ENCODE results near the gene EVL. TPM values are rescaled to one million over a fixed set of nuclear protein-coding genes. Genes with fewer than 3 reads are reported as not detected.

EVL gene
- total and polyA plus RNA-seq, 5 donors, result 46.6 to 74.8 (median 71.5) TPM

GRCh38 chr14:100066962-100067361 is 1.7 kb downstream of the EVL start:
- H3K4me1 ChIP-seq (ENCODE audit: control insufficient read depth, insufficient read depth, low read length), result peaks cover 14% of the 10 kb centered on the region
- WGBS, result 56% methylated on average over 10 of the region's 10 CpGs
- intact Hi-C loops (cut with DNase I), result no loop called here
- H3K9me3 ChIP-seq (ENCODE audit: control insufficient read depth, low read length), result no peaks in the 10 kb centered on the region
- ATAC-seq, result peak; percentile 10 to 13
- H3K4me3 ChIP-seq (ENCODE audit: low read length), result no peak overlapping the region
- H3K27me3 ChIP-seq (ENCODE audit: control insufficient read depth, insufficient read depth), result no peaks in the 10 kb centered on the region
- DNase-seq, result peak in 2 of 3 donors; percentile 23 to 60
- H3K27ac ChIP-seq (ENCODE audit: low read length), result no peak overlapping the region

- 83% methylated on average over 6 of the region's 6 CpGs for WGBS
- Histone ChIP-seq H3K27ac (ENCODE audit: low read length) (peak overlapping the region; percentile 11), H3K4me3 (ENCODE audit: low read length) (no peak overlapping the region), H3K27me3 (ENCODE audit: control insufficient read depth, insufficient read depth) (no peaks in the 10 kb centered on the region), H3K4me1 (ENCODE audit: control insufficient read depth, insufficient read depth, low read length) (peaks cover 14% of the 10 kb centered on the region), H3K9me3 (ENCODE audit: control insufficient read depth, low read length) (no peaks in the 10 kb centered on the region)
- ATAC-seq, result no peak
- intact Hi-C loops (cut with DNase I), result no loop called here
- DNase-seq, result no peak
Observed at GRCh38 chr14:100067481-100067880, 2.3 kb downstream of the EVL start.

- Histone ChIP-seq H3K4me1 (ENCODE audit: control insufficient read depth, insufficient read depth, low read length) (peaks cover 14% of the 10 kb centered on the region), H3K4me3 (ENCODE audit: low read length) (no peak overlapping the region), H3K27me3 (ENCODE audit: control insufficient read depth, insufficient read depth) (no peaks in the 10 kb centered on the region), H3K9me3 (ENCODE audit: control insufficient read depth, low read length) (no peaks in the 10 kb centered on the region), H3K27ac (ENCODE audit: low read length) (peak overlapping the region; percentile 20)
- peak; percentile 31 to 90 for ATAC-seq
- intact Hi-C loops (cut with DNase I), result no loop called here
- peak; percentile 56 to 76 (median 65) for DNase-seq
- WGBS, result 75% methylated on average over 18 of the region's 18 CpGs
Observed at GRCh38 chr14:100067971-100068959, 3.0 kb downstream of the EVL start.

- DNase-seq, result no peak
- H3K9me3 ChIP-seq (ENCODE audit: control insufficient read depth, low read length), result no peaks in the 10 kb centered on the region
- peaks cover 14% of the 10 kb centered on the region for H3K4me1 ChIP-seq (ENCODE audit: control insufficient read depth, insufficient read depth, low read length)
- H3K4me3 ChIP-seq (ENCODE audit: low read length), result no peak overlapping the region
- WGBS, result 93% methylated on average over 9 of the region's 9 CpGs
- no peak overlapping the region for H3K27ac ChIP-seq (ENCODE audit: low read length)
- no peaks in the 10 kb centered on the region for H3K27me3 ChIP-seq (ENCODE audit: control insufficient read depth, insufficient read depth)
- intact Hi-C loops (cut with DNase I), result no loop called here
- ATAC-seq, result no peak
Observed at GRCh38 chr14:100069161-100069800, 4.1 kb downstream of the EVL start.

- Histone ChIP-seq H3K9me3 (ENCODE audit: control insufficient read depth, low read length) (no peaks in the 10 kb centered on the region), H3K27ac (ENCODE audit: low read length) (no peak overlapping the region)
- intact Hi-C loops (cut with DNase I), result no loop called here
Observed at GRCh38 chr14:100070310-100070709, 5.1 kb downstream of the EVL start.

GRCh38 chr14:100071545-100071944 is 6.3 kb downstream of the EVL start:
- intact Hi-C loops (cut with DNase I), result no loop called here
- no peaks in the 10 kb centered on the region for H3K27me3 ChIP-seq (ENCODE audit: control insufficient read depth, insufficient read depth)
- no peaks in the 10 kb centered on the region for H3K9me3 ChIP-seq (ENCODE audit: control insufficient read depth, low read length)
- H3K4me1 ChIP-seq (ENCODE audit: control insufficient read depth, insufficient read depth, low read length), result peaks cover 13% of the 10 kb centered on the region
- no peak overlapping the region for H3K27ac ChIP-seq (ENCODE audit: low read length)
- H3K4me3 ChIP-seq (ENCODE audit: low read length), result no peak overlapping the region
- ATAC-seq (no peak), DNase-seq (no peak)
- WGBS, result 89% methylated on average over 3 of the region's 3 CpGs

More at GRCh38 chr14:100070310-100070709, 5.1 kb downstream of the EVL start:
- Histone ChIP-seq H3K4me1 (ENCODE audit: control insufficient read depth, insufficient read depth, low read length) (peaks cover 12% of the 10 kb centered on the region), H3K27me3 (ENCODE audit: control insufficient read depth, insufficient read depth) (no peaks in the 10 kb centered on the region), H3K4me3 (ENCODE audit: low read length) (no peak overlapping the region)
- 94% methylated on average over 11 of the region's 11 CpGs for WGBS
- no peak for DNase-seq
- no peak for ATAC-seq

GRCh38 chr14:100072783-100073346 is 7.6 kb downstream of the EVL start:
- H3K4me1 ChIP-seq (ENCODE audit: control insufficient read depth, insufficient read depth, low read length), result peaks cover 11% of the 10 kb centered on the region
- H3K27me3 ChIP-seq (ENCODE audit: control insufficient read depth, insufficient read depth), result no peaks in the 10 kb centered on the region
- no peak for ATAC-seq

GRCh38 chr14:100073576-100074430 is 8.6 kb downstream of the EVL start:
- no peak overlapping the region for H3K4me3 ChIP-seq (ENCODE audit: low read length)
- H3K27me3 ChIP-seq (ENCODE audit: control insufficient read depth, insufficient read depth), result no peaks in the 10 kb centered on the region
- WGBS, result 87% methylated on average over 14 of the region's 14 CpGs
- no peaks in the 10 kb centered on the region for H3K9me3 ChIP-seq (ENCODE audit: control insufficient read depth, low read length)
- H3K27ac ChIP-seq (ENCODE audit: low read length), result no peak overlapping the region
- ATAC-seq (no peak), DNase-seq (no peak)
- H3K4me1 ChIP-seq (ENCODE audit: control insufficient read depth, insufficient read depth, low read length), result peaks cover 11% of the 10 kb centered on the region
- intact Hi-C loops (cut with DNase I), result no loop called here

More at GRCh38 chr14:100072783-100073346, 7.6 kb downstream of the EVL start:
- Histone ChIP-seq H3K9me3 (ENCODE audit: control insufficient read depth, low read length) (no peaks in the 10 kb centered on the region), H3K4me3 (ENCODE audit: low read length) (no peak overlapping the region), H3K27ac (ENCODE audit: low read length) (no peak overlapping the region)
- WGBS, result 69% methylated on average over 14 of the region's 14 CpGs
- intact Hi-C loops (cut with DNase I), result no loop called here
- DNase-seq, result peak in 1 of 3 donors; percentile 68

GRCh38 chr14:100074431-100075100 is 9.3 kb downstream of the EVL start:
- intact Hi-C loops (cut with DNase I), result no loop called here
- Histone ChIP-seq H3K9me3 (ENCODE audit: control insufficient read depth, low read length) (no peaks in the 10 kb centered on the region), H3K4me3 (ENCODE audit: low read length) (no peak overlapping the region), H3K4me1 (ENCODE audit: control insufficient read depth, insufficient read depth, low read length) (peaks cover 16% of the 10 kb centered on the region), H3K27ac (ENCODE audit: low read length) (no peak overlapping the region), H3K27me3 (ENCODE audit: control insufficient read depth, insufficient read depth) (no peaks in the 10 kb centered on the region)
- ATAC-seq, result no peak
- 93% methylated on average over 7 of the region's 7 CpGs for WGBS
- no peak for DNase-seq

- DNase-seq (no peak), ATAC-seq (no peak)
- intact Hi-C loops (cut with DNase I), result no loop called here
- Histone ChIP-seq H3K9me3 (ENCODE audit: control insufficient read depth, low read length) (no peaks in the 10 kb centered on the region), H3K27me3 (ENCODE audit: control insufficient read depth, insufficient read depth) (no peaks in the 10 kb centered on the region), H3K27ac (ENCODE audit: low read length) (no peak overlapping the region), H3K4me1 (ENCODE audit: control insufficient read depth, insufficient read depth, low read length) (peaks cover 18% of the 10 kb centered on the region), H3K4me3 (ENCODE audit: low read length) (no peak overlapping the region)
- WGBS, result 55% methylated on average over 4 of the region's 4 CpGs
Observed at GRCh38 chr14:100075681-100076080, 10.5 kb downstream of the EVL start.

All from right cardiac atrium (tissue), 5 donors.